Activated CD8-positive, alpha-beta memory T cell treated with anti-CD3 and anti-CD28 coated beads, Interleukin-2, amount 50 U/mL, for 1 hour (primary cell): ENCODE measurements around the gene DOK7.

ENCODE experiments used
- DNase-seq: peaks from one replicate; pipeline ENCODE4 v3.0.0-alpha.2; 2020; ENCODE audit errors: extremely low read depth

The DOK7 gene

GRCh38 chr4:3475041-3475712 is 12.1 kb downstream of the DOK7 start:
- DNase-seq = no peak

- DNase-seq = no peak
Observed at GRCh38 chr4:3475713-3476260, 12.7 kb downstream of the DOK7 start.

- no peak for DNase-seq
Observed at GRCh38 chr4:3476341-3476747, 13.2 kb downstream of the DOK7 start.

GRCh38 chr4:3476936-3477749 is 14.0 kb downstream of the DOK7 start:
- no peak for DNase-seq

- no peak for DNase-seq
Observed at GRCh38 chr4:3477750-3478430, 14.8 kb downstream of the DOK7 start.

GRCh38 chr4:3478446-3479357 is 15.6 kb downstream of the DOK7 start:
- DNase-seq = no peak

GRCh38 chr4:3479358-3480101 is 16.4 kb downstream of the DOK7 start:
- DNase-seq = no peak

GRCh38 chr4:3480528-3481112 is 17.5 kb downstream of the DOK7 start:
- no peak for DNase-seq

- DNase-seq = no peak
Observed at GRCh38 chr4:3481113-3481531, 18.0 kb downstream of the DOK7 start.

GRCh38 chr4:3481783-3482393 is 18.8 kb downstream of the DOK7 start:
- no peak for DNase-seq

GRCh38 chr4:3482707-3483106 is 19.6 kb downstream of the DOK7 start:
- no peak for DNase-seq

- DNase-seq = no peak
Observed at GRCh38 chr4:3483471-3483921, 20.4 kb downstream of the DOK7 start.

GRCh38 chr4:3484057-3484973 is 21.2 kb downstream of the DOK7 start:
- no peak for DNase-seq

- no peak for DNase-seq
Observed at GRCh38 chr4:3485011-3485791, 22.1 kb downstream of the DOK7 start.

GRCh38 chr4:3485886-3486540 is 22.9 kb downstream of the DOK7 start:
- DNase-seq = no peak

GRCh38 chr4:3486541-3487540 is 23.7 kb downstream of the DOK7 start:
- no peak for DNase-seq
